ENCODE results near the gene ARHGEF10L. TPM values are rescaled to one million over a fixed set of nuclear protein-coding genes. Genes with fewer than 3 reads are reported as not detected.

The ARHGEF10L gene
- total and polyA plus RNA-seq, 5 donors from 2014 or later, result not detected

- DNase-seq (no peak), ATAC-seq (ENCODE audit: low read depth in 2 of 2) (no peak)
- Histone ChIP-seq H3K27me3 (ENCODE audit: control insufficient read depth, insufficient read depth, low read length) (no peaks in the 10 kb centered on the region), H3K36me3 (ENCODE audit: control insufficient read depth, insufficient read depth, low read length) (no peaks in the 10 kb centered on the region), H3K4me3 (ENCODE audit: low read depth, low read length) (no peak overlapping the region), H3K9me3 (ENCODE audit: control insufficient read depth in 2 of 2, low read length in 2 of 2) (no peaks in the 10 kb centered on the region), H3K4me1 (ENCODE audit: control insufficient read depth, insufficient read depth, low read length, poor library complexity, severe bottlenecking) (no peaks in the 10 kb centered on the region), H3K27ac (ENCODE audit: insufficient read depth, low read length, poor library complexity, severe bottlenecking) (no peak overlapping the region)
- Mint-ChIP-seq H3K27me3 (peaks cover under 1% of the 10 kb centered on the region), H3K4me3 (no peak overlapping the region), H3K4me1 (peaks cover 0 to 1% (median 0%) of the 10 kb centered on the region in 4 donors), H3K9me3 (no peaks in the 10 kb centered on the region), H3K36me3 (no peaks in the 10 kb centered on the region), H3K27ac (no peak overlapping the region)
Observed at GRCh38 chr1:17576519-17576853, 37.0 kb downstream of the ARHGEF10L start.

- no peak for ATAC-seq (ENCODE audit: low read depth in 2 of 2)
- H3K27me3 ChIP-seq (ENCODE audit: control insufficient read depth, insufficient read depth, low read length), result no peaks in the 10 kb centered on the region
- H3K27me3 Mint-ChIP-seq, result no peaks in the 10 kb centered on the region
Observed at GRCh38 chr1:17577907-17578297, 38.4 kb downstream of the ARHGEF10L start.

GRCh38 chr1:17579951-17580939 lies 40.7 kb downstream of the ARHGEF10L start:
- no peaks in the 10 kb centered on the region for H3K36me3 Mint-ChIP-seq
- H3K4me1 ChIP-seq (ENCODE audit: control insufficient read depth, insufficient read depth, low read length, poor library complexity, severe bottlenecking), result no peaks in the 10 kb centered on the region

More at GRCh38 chr1:17577907-17578297, 38.4 kb downstream of the ARHGEF10L start:
- Mint-ChIP-seq H3K9me3 (no peaks in the 10 kb centered on the region), H3K27ac (no peak overlapping the region), H3K36me3 (no peaks in the 10 kb centered on the region), H3K4me1 (peaks cover 0 to 3% (median 0%) of the 10 kb centered on the region in 4 donors), H3K4me3 (no peak overlapping the region)
- H3K4me3 ChIP-seq (ENCODE audit: low read depth, low read length), result no peak overlapping the region
- DNase-seq, result no peak
- H3K27ac ChIP-seq (ENCODE audit: insufficient read depth, low read length, poor library complexity, severe bottlenecking), result no peak overlapping the region
- H3K4me1 ChIP-seq (ENCODE audit: control insufficient read depth, insufficient read depth, low read length, poor library complexity, severe bottlenecking), result no peaks in the 10 kb centered on the region
- no peaks in the 10 kb centered on the region for H3K9me3 ChIP-seq (ENCODE audit: control insufficient read depth in 2 of 2, low read length in 2 of 2)
- no peaks in the 10 kb centered on the region for H3K36me3 ChIP-seq (ENCODE audit: control insufficient read depth, insufficient read depth, low read length)

GRCh38 chr1:17581389-17582123 lies 42.1 kb downstream of the ARHGEF10L start:
- peak in 1 of 2 donors; percentile 31 for ATAC-seq (ENCODE audit: low read depth in 2 of 2)
- peaks cover 0 to 3% (median 0%) of the 10 kb centered on the region in 4 donors for H3K4me1 Mint-ChIP-seq
- peaks cover 4% of the 10 kb centered on the region for H3K27me3 Mint-ChIP-seq
- no peaks in the 10 kb centered on the region for H3K36me3 ChIP-seq (ENCODE audit: control insufficient read depth, insufficient read depth, low read length)
- H3K9me3 Mint-ChIP-seq, result peaks cover 0 to 2% (median 0%) of the 10 kb centered on the region in 7 donors
- no peaks in the 10 kb centered on the region for H3K4me1 ChIP-seq (ENCODE audit: control insufficient read depth, insufficient read depth, low read length, poor library complexity, severe bottlenecking)
- DNase-seq, result peak in 1 of 3 donors; percentile 47
- no peak overlapping the region for H3K4me3 Mint-ChIP-seq
- H3K27me3 ChIP-seq (ENCODE audit: control insufficient read depth, insufficient read depth, low read length), result no peaks in the 10 kb centered on the region
- H3K4me3 ChIP-seq (ENCODE audit: low read depth, low read length), result no peak overlapping the region
- H3K36me3 Mint-ChIP-seq, result no peaks in the 10 kb centered on the region
- H3K9me3 ChIP-seq (ENCODE audit: control insufficient read depth in 2 of 2, low read length in 2 of 2), result no peaks in the 10 kb centered on the region
- no peak overlapping the region for H3K27ac Mint-ChIP-seq
- H3K27ac ChIP-seq (ENCODE audit: insufficient read depth, low read length, poor library complexity, severe bottlenecking), result no peak overlapping the region

More at GRCh38 chr1:17579951-17580939, 40.7 kb downstream of the ARHGEF10L start:
- Mint-ChIP-seq H3K27ac (no peak overlapping the region), H3K4me3 (no peak overlapping the region), H3K27me3 (peaks cover 4% of the 10 kb centered on the region), H3K4me1 (peaks cover 0 to 3% (median 0%) of the 10 kb centered on the region in 4 donors), H3K9me3 (peaks cover 0 to 2% (median 0%) of the 10 kb centered on the region in 7 donors)
- no peaks in the 10 kb centered on the region for H3K36me3 ChIP-seq (ENCODE audit: control insufficient read depth, insufficient read depth, low read length)
- ATAC-seq (ENCODE audit: low read depth in 2 of 2), result no peak
- no peaks in the 10 kb centered on the region for H3K27me3 ChIP-seq (ENCODE audit: control insufficient read depth, insufficient read depth, low read length)
- H3K9me3 ChIP-seq (ENCODE audit: control insufficient read depth in 2 of 2, low read length in 2 of 2), result no peaks in the 10 kb centered on the region
- DNase-seq, result no peak
- no peak overlapping the region for H3K4me3 ChIP-seq (ENCODE audit: low read depth, low read length)
- no peak overlapping the region for H3K27ac ChIP-seq (ENCODE audit: insufficient read depth, low read length, poor library complexity, severe bottlenecking)

GRCh38 chr1:17582124-17582774 lies 42.8 kb downstream of the ARHGEF10L start:
- Histone ChIP-seq H3K4me1 (ENCODE audit: control insufficient read depth, insufficient read depth, low read length, poor library complexity, severe bottlenecking) (no peaks in the 10 kb centered on the region), H3K27me3 (ENCODE audit: control insufficient read depth, insufficient read depth, low read length) (no peaks in the 10 kb centered on the region), H3K36me3 (ENCODE audit: control insufficient read depth, insufficient read depth, low read length) (no peaks in the 10 kb centered on the region), H3K4me3 (ENCODE audit: low read depth, low read length) (no peak overlapping the region), H3K9me3 (ENCODE audit: control insufficient read depth in 2 of 2, low read length in 2 of 2) (no peaks in the 10 kb centered on the region), H3K27ac (ENCODE audit: insufficient read depth, low read length, poor library complexity, severe bottlenecking) (no peak overlapping the region)
- peaks cover 0 to 3% (median 0%) of the 10 kb centered on the region in 4 donors for H3K4me1 Mint-ChIP-seq
- no peak overlapping the region for H3K4me3 Mint-ChIP-seq
- no peak overlapping the region for H3K27ac Mint-ChIP-seq
- DNase-seq (no peak), ATAC-seq (ENCODE audit: low read depth in 2 of 2) (no peak)
- peaks cover 0 to 2% (median 0%) of the 10 kb centered on the region in 7 donors for H3K9me3 Mint-ChIP-seq
- no peaks in the 10 kb centered on the region for H3K36me3 Mint-ChIP-seq
- peaks cover 4% of the 10 kb centered on the region for H3K27me3 Mint-ChIP-seq

GRCh38 chr1:17584539-17584938 lies 45.0 kb downstream of the ARHGEF10L start:
- no peak for ATAC-seq (ENCODE audit: low read depth in 2 of 2)

GRCh38 chr1:17585266-17585987 lies 45.9 kb downstream of the ARHGEF10L start:
- Mint-ChIP-seq H3K4me3 (no peak overlapping the region), H3K27me3 (peaks cover 4% of the 10 kb centered on the region), H3K4me1 (peaks cover 0 to 3% (median 0%) of the 10 kb centered on the region in 4 donors), H3K36me3 (no peaks in the 10 kb centered on the region), H3K27ac (no peak overlapping the region), H3K9me3 (peaks cover 0 to 2% (median 0%) of the 10 kb centered on the region in 7 donors)
- no peak for ATAC-seq (ENCODE audit: low read depth in 2 of 2)
- no peaks in the 10 kb centered on the region for H3K4me1 ChIP-seq (ENCODE audit: control insufficient read depth, insufficient read depth, low read length, poor library complexity, severe bottlenecking)
- H3K9me3 ChIP-seq (ENCODE audit: control insufficient read depth in 2 of 2, low read length in 2 of 2), result no peaks in the 10 kb centered on the region
- H3K27ac ChIP-seq (ENCODE audit: insufficient read depth, low read length, poor library complexity, severe bottlenecking), result no peak overlapping the region
- H3K36me3 ChIP-seq (ENCODE audit: control insufficient read depth, insufficient read depth, low read length), result no peaks in the 10 kb centered on the region
- H3K27me3 ChIP-seq (ENCODE audit: control insufficient read depth, insufficient read depth, low read length), result no peaks in the 10 kb centered on the region
- no peak for DNase-seq
- H3K4me3 ChIP-seq (ENCODE audit: low read depth, low read length), result no peak overlapping the region

More at GRCh38 chr1:17584539-17584938, 45.0 kb downstream of the ARHGEF10L start:
- Histone ChIP-seq H3K27ac (ENCODE audit: insufficient read depth, low read length, poor library complexity, severe bottlenecking) (no peak overlapping the region), H3K36me3 (ENCODE audit: control insufficient read depth, insufficient read depth, low read length) (no peaks in the 10 kb centered on the region), H3K4me3 (ENCODE audit: low read depth, low read length) (no peak overlapping the region), H3K27me3 (ENCODE audit: control insufficient read depth, insufficient read depth, low read length) (no peaks in the 10 kb centered on the region), H3K4me1 (ENCODE audit: control insufficient read depth, insufficient read depth, low read length, poor library complexity, severe bottlenecking) (no peaks in the 10 kb centered on the region), H3K9me3 (ENCODE audit: control insufficient read depth in 2 of 2, low read length in 2 of 2) (no peaks in the 10 kb centered on the region)
- Mint-ChIP-seq H3K9me3 (peaks cover 0 to 2% (median 0%) of the 10 kb centered on the region in 7 donors), H3K27ac (no peak overlapping the region), H3K4me3 (no peak overlapping the region), H3K27me3 (peaks cover 4% of the 10 kb centered on the region), H3K4me1 (peaks cover 0 to 3% (median 0%) of the 10 kb centered on the region in 4 donors), H3K36me3 (no peaks in the 10 kb centered on the region)
- no peak for DNase-seq

All from CD4-positive, CD25-positive, alpha-beta regulatory T cell (primary cell).